Measurements from ENCODE around the gene CHST3. TPM values are rescaled to one million over a fixed set of nuclear protein-coding genes. Genes with fewer than 3 reads are reported as not detected.
"Not testable (repeated sequence)": the region's sequence is repeated elsewhere in the genome, so short reads cannot be mapped to it uniquely, and the experiment has no call there.

The CHST3 gene
- total and polyA plus RNA-seq, 5 donors, result 14.9 to 37.0 (median 22.6) TPM

DNA sequence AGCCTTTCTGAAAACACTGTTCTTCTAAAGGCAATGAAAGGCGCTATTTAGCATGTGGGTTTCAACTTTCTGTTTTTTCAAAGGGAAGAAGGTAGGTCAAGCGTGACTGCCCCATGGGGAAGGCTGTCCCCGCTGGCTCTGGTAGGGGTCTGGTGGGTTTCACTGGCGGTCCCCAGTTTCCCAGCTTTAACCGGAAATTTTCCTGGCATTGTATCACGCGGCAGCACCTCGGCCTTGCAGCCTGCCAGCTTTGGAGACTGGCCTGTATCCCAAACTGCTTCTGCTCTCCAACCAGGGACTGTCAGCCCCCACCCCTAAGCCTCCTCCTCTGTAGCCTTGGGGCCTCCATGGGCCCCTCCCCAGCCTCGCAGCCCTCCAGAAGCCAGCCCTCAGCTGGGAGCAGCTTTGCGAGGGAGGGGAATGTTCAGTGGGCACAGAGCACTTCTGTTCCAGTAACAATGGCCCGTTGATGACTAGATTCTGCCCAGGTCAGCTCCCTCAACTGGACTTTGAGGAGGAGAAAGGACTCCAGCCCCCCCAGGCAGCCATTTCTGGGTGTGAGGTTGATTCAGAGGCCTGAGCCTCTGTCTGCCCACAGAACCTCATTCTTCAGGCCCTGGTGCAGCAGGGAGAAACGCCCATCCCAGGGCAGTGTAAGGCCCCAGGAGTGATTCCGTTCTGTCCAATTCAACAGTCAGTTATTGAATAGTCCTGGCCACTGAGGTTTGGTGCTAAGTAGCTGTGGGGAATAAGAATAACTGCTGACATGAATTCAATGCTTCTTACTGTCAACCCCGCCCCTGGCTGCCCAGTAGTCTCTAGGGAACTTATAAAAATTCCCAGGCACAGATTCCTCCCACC is 17.1 kb downstream of the CHST3 start:
- peaks cover 57% of the 10 kb centered on the region for H3K4me1 ChIP-seq (ENCODE audit: control insufficient read depth, insufficient read depth, low read length)
- H3K9me3 ChIP-seq (ENCODE audit: control insufficient read depth, low read length), result no peaks in the 10 kb centered on the region
- intact Hi-C loops (cut with DNase I), result no loop called here
- WGBS, result 31% methylated on average over 14 of the region's 14 CpGs
- DNase-seq, result peak; percentile 42 to 76 (median 75)
- no peaks in the 10 kb centered on the region for H3K27me3 ChIP-seq (ENCODE audit: control insufficient read depth, insufficient read depth)
- no peak overlapping the region for H3K4me3 ChIP-seq (ENCODE audit: low read length)
- H3K27ac ChIP-seq (ENCODE audit: low read length), result peak overlapping the region; percentile 73
- ATAC-seq, result peak; percentile 44 to 53

DNA sequence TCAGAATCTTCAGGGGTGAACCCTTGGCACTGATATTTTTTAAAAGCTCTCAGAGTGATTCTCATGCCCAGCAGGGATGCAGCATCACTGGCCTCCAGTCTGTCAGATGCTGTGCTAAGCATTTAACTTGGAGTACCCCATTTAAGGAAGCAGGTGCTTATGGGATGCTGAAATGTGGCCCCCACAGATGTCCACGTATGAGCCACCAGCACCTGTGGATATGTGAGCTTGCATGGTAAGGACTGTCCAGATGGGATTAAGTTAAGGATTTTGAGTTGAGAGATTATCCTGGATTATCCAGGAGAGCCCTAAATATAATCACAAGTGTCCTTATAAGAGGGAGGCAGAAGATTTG is 17.7 kb downstream of the CHST3 start:
- no peaks in the 10 kb centered on the region for H3K27me3 ChIP-seq (ENCODE audit: control insufficient read depth, insufficient read depth)
- ATAC-seq, result no peak
- H3K27ac ChIP-seq (ENCODE audit: low read length), result peak overlapping the region; percentile 73
- intact Hi-C loops (cut with DNase I), result no loop called here
- WGBS, result 66% methylated on average over 1 of the region's 1 CpG
- no peaks in the 10 kb centered on the region for H3K9me3 ChIP-seq (ENCODE audit: control insufficient read depth, low read length)
- no peak overlapping the region for H3K4me3 ChIP-seq (ENCODE audit: low read length)
- H3K4me1 ChIP-seq (ENCODE audit: control insufficient read depth, insufficient read depth, low read length), result peaks cover 60% of the 10 kb centered on the region
- DNase-seq, result peak in 1 of 3 donors; percentile 3

- no peak for ATAC-seq
- Histone ChIP-seq H3K4me1 (ENCODE audit: control insufficient read depth, insufficient read depth, low read length) (peaks cover 62% of the 10 kb centered on the region), H3K4me3 (ENCODE audit: low read length) (no peak overlapping the region), H3K27ac (ENCODE audit: low read length) (peak overlapping the region; percentile 31), H3K27me3 (ENCODE audit: control insufficient read depth, insufficient read depth) (no peaks in the 10 kb centered on the region), H3K9me3 (ENCODE audit: control insufficient read depth, low read length) (no peaks in the 10 kb centered on the region)
- intact Hi-C loops (cut with DNase I), result no loop called here
- WGBS, result 66% methylated on average over 10 of the region's 10 CpGs
- DNase-seq, result peak in 2 of 3 donors; percentile 8 to 38
Measured at GRCh38 chr10:71982269-71983178, 18.3 kb downstream of the CHST3 start.

GRCh38 chr10:71984126-71984808 is 20.1 kb downstream of the CHST3 start:
- WGBS, result 87% methylated on average over 15 of the region's 15 CpGs
- Histone ChIP-seq H3K9me3 (ENCODE audit: control insufficient read depth, low read length) (no peaks in the 10 kb centered on the region), H3K27ac (ENCODE audit: low read length) (peak overlapping the region; percentile 26), H3K4me3 (ENCODE audit: low read length) (no peak overlapping the region), H3K4me1 (ENCODE audit: control insufficient read depth, insufficient read depth, low read length) (peaks cover 51% of the 10 kb centered on the region), H3K27me3 (ENCODE audit: control insufficient read depth, insufficient read depth) (no peaks in the 10 kb centered on the region)
- intact Hi-C loops (cut with DNase I), result no loop called here
- ATAC-seq (no peak), DNase-seq (peak in 2 of 3 donors; percentile 10 to 34)

DNA sequence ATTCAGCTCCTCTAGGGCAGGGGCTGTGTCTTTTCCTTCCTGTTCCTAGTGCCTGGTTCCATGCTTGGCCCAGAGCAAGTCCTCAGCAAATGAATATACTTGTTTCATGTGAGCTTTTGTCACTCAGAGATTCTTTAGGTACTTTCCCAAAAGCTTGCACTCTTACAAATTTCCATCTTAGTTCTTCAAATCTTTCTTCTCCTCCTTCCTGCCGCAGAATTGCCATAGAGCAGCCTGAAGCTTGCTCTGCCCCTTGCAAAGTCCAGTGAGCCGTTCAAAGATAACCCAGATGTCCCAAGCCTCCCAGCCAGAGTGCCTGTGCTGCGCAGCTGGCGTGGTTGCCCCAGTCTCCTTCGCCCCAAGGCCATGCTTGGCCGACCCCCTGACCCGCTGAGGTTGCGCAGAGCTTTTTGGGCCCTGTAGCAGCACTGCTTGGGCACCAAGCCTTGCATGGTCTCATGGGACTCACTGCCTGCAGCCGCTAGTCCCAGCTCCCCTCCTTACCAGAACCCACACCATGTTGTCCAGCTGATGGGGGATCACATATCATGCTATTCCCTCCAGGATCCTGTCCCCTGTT is 20.7 kb downstream of the CHST3 start:
- 51% methylated on average over 9 of the region's 9 CpGs for WGBS
- ATAC-seq (peak in 1 of 2 donors; percentile 6), DNase-seq (peak; percentile 71 to 83 (median 82))
- intact Hi-C loops (cut with DNase I), result no loop called here
- H3K27me3 ChIP-seq (ENCODE audit: control insufficient read depth, insufficient read depth), result no peaks in the 10 kb centered on the region
- no peaks in the 10 kb centered on the region for H3K9me3 ChIP-seq (ENCODE audit: control insufficient read depth, low read length)
- peaks cover 46% of the 10 kb centered on the region for H3K4me1 ChIP-seq (ENCODE audit: control insufficient read depth, insufficient read depth, low read length)
- H3K4me3 ChIP-seq (ENCODE audit: low read length), result no peak overlapping the region
- H3K27ac ChIP-seq (ENCODE audit: low read length), result peak overlapping the region; percentile 80

- intact Hi-C loops (cut with DNase I), result no loop called here
- Histone ChIP-seq H3K4me1 (ENCODE audit: control insufficient read depth, insufficient read depth, low read length) (peaks cover 45% of the 10 kb centered on the region), H3K9me3 (ENCODE audit: control insufficient read depth, low read length) (no peaks in the 10 kb centered on the region), H3K4me3 (ENCODE audit: low read length) (no peak overlapping the region), H3K27me3 (ENCODE audit: control insufficient read depth, insufficient read depth) (no peaks in the 10 kb centered on the region), H3K27ac (ENCODE audit: low read length) (peak overlapping the region; percentile 91)
- ATAC-seq (peak; percentile 62 to 72), DNase-seq (peak; percentile 61 to 74 (median 67))
- 40% methylated on average over 4 of the region's 4 CpGs for WGBS
Measured at GRCh38 chr10:71985542-71986250, 21.5 kb downstream of the CHST3 start.

DNA sequence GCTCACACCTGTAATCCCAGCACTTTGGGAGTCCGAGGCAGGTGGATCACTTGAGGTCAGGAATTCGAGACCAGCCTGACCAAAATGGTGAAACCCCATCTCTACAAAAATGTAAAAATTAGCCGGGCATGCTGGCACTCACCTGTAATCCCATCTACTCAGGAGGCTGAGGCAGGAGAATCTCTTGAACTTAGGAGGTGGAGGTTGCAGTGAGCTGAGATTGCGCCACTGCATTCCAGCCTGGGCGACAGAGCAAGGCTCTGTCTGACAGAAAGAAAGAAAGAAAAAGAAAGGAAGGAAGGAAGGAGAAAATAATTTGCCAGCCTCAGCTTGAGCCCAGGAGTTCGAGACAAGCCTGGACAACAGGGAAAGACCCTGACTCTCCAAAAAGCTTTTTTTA is 24.7 kb downstream of the CHST3 start:
- ATAC-seq; H3K4me3 ChIP-seq (ENCODE audit: low read length); H3K9me3 ChIP-seq (ENCODE audit: control insufficient read depth, low read length); intact Hi-C loops (cut with DNase I); H3K27me3 ChIP-seq (ENCODE audit: control insufficient read depth, insufficient read depth); H3K27ac ChIP-seq (ENCODE audit: low read length): not testable (repeated sequence)
- WGBS, result 97% methylated on average over 6 of the region's 6 CpGs
- peak in 1 of 3 donors; percentile 4 for DNase-seq
- peaks cover 23% of the 10 kb centered on the region for H3K4me1 ChIP-seq (ENCODE audit: control insufficient read depth, insufficient read depth, low read length)

DNA sequence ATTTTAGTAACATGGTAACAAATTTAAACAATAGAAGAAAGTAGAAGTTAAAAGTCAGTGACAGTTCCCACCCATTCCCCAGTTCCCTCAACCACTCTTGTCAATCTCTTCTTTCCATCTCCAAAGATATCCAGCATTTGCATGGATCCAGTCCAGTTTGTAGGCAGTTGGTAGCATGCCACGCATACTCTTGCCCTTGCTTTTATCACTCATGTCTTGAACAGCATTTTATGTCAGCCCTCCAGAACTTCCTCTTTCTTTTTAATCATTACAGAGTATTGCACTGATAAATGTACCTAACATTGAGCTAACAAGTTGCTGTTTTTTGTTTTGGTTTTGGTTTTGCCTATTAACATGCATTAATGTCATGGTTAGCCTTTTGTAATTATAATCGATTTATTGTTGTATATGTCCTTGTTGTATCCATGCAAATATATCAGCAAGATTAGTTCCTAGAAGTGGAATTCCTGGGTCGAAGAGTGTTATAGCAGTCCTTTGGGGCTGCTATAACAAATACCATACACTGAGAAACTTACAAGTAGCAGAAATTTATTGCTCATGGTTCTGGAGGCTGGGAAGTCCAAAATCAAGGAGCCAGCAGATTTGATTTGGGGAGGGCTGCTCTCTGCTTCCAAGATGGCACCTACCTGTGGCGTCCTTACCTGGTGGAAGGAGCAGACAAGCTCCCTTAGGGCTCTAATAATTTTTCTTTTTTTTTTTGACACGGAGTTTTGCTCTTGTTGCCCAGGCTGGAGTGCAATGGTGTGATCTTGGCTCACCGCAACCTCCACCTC is 25.7 kb downstream of the CHST3 start:
- no peaks in the 10 kb centered on the region for H3K27me3 ChIP-seq (ENCODE audit: control insufficient read depth, insufficient read depth)
- intact Hi-C loops (cut with DNase I), result no loop called here
- H3K4me3 ChIP-seq (ENCODE audit: low read length), result no peak overlapping the region
- WGBS, result 69% methylated on average over 6 of the region's 6 CpGs
- ATAC-seq (no peak), DNase-seq (no peak)
- H3K9me3 ChIP-seq (ENCODE audit: control insufficient read depth, low read length), result no peaks in the 10 kb centered on the region
- peaks cover 18% of the 10 kb centered on the region for H3K4me1 ChIP-seq (ENCODE audit: control insufficient read depth, insufficient read depth, low read length)
- no peak overlapping the region for H3K27ac ChIP-seq (ENCODE audit: low read length)

- ATAC-seq (peak; percentile 58 to 62), DNase-seq (peak in 2 of 3 donors; percentile 38 to 53)
- 86% methylated on average over 7 of the region's 7 CpGs for WGBS
- Histone ChIP-seq H3K4me1 (ENCODE audit: control insufficient read depth, insufficient read depth, low read length) (peaks cover 12% of the 10 kb centered on the region), H3K27ac (ENCODE audit: low read length) (no peak overlapping the region), H3K4me3 (ENCODE audit: low read length) (no peak overlapping the region), H3K9me3 (ENCODE audit: control insufficient read depth, low read length) (no peaks in the 10 kb centered on the region), H3K27me3 (ENCODE audit: control insufficient read depth, insufficient read depth) (no peaks in the 10 kb centered on the region)
- intact Hi-C loops (cut with DNase I), result no loop called here
Measured at GRCh38 chr10:71990706-71991269, 26.6 kb downstream of the CHST3 start.

Data from right cardiac atrium (tissue), 5 donors.